ENCODE measurements around the gene UNK. TPM values are rescaled to one million over a fixed set of nuclear protein-coding genes. Genes with fewer than 3 reads are reported as not detected.
"Not testable (repeated sequence)": the region's sequence is repeated elsewhere in the genome, so short reads cannot be mapped to it uniquely, and the experiment has no call there.

The UNK gene
- total RNA-seq, 2 experiments from 2014 or later: 41.5 to 67.6 TPM

- peaks cover 24% of the 10 kb centered on the region for H4K20me1 ChIP-seq (ENCODE audit: insufficient read depth, low read length)
- ChIA-PET POLR2A (interaction anchor here (0.9 to 2.0 kb wide), 5 partner anchors 7 to 78 kb away, joined by 4 to 8 read pairs (median 4); partner anchors contain the start of genes GALK1, UNK and WBP2), CTCF (ENCODE audit: unreplicated experiment) (no interaction called here)
- H3K4me1 ChIP-seq (ENCODE audit: insufficient read depth, low read length, poor library complexity, severe bottlenecking): peaks cover 26% of the 10 kb centered on the region
- TF ChIP-seq EZH2phosphoT487 (IDR thresholded peaks at IDR 0.05; ENCODE audit: borderline replicate concordance, low read depth, low read length): no peak
- TF ChIP-seq, protein P1, sequence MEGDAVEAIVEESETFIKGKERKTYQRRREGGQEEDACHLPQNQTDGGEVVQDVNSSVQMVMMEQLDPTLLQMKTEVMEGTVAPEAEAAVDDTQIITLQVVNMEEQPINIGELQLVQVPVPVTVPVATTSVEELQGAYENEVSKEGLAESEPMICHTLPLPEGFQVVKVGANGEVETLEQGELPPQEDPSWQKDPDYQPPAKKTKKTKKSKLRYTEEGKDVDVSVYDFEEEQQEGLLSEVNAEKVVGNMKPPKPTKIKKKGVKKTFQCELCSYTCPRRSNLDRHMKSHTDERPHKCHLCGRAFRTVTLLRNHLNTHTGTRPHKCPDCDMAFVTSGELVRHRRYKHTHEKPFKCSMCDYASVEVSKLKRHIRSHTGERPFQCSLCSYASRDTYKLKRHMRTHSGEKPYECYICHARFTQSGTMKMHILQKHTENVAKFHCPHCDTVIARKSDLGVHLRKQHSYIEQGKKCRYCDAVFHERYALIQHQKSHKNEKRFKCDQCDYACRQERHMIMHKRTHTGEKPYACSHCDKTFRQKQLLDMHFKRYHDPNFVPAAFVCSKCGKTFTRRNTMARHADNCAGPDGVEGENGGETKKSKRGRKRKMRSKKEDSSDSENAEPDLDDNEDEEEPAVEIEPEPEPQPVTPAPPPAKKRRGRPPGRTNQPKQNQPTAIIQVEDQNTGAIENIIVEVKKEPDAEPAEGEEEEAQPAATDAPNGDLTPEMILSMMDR (conservative IDR thresholded peaks at IDR 0.05; ENCODE audit: low read length): no peak
- H2AFZ ChIP-seq (ENCODE audit: low read length): no peak overlapping the region
- BruUV-seq (replicated peaks): no TSS peak
- intact Hi-C loops (cut with micrococcal nuclease; ENCODE audit: unreplicated experiment): loop anchor here (5.0 kb wide), 1 partner anchor 490 kb away; the partner anchor contains the start of gene UBALD2
- H3K27ac ChIP-seq (ENCODE audit: low read depth, low read length, poor library complexity, severe bottlenecking): no peak overlapping the region
- DNase-seq (ENCODE audit: low spot score): no peak
- H3K9me2 ChIP-seq (ENCODE audit: insufficient read depth, low read length): no peaks in the 10 kb centered on the region
- H3K79me2 ChIP-seq (ENCODE audit: insufficient read depth, low read depth, low read length): peaks cover 33% of the 10 kb centered on the region
- peak overlapping the region; percentile 85 for H3K4me2 ChIP-seq (ENCODE audit: low read length)
- peak overlapping the region; percentile 83 for H3K4me3 ChIP-seq (ENCODE audit: low read depth, low read length, poor library complexity, severe bottlenecking)
- no peaks in the 10 kb centered on the region for H3K9me3 ChIP-seq (ENCODE audit: low read length)
- H3K36me3 ChIP-seq (ENCODE audit: insufficient read depth, low read length): peaks cover 46% of the 10 kb centered on the region
Measured at GRCh38 chr17:75777296-75777922, 7.2 kb upstream of the UNK start.

- POLR2A ChIA-PET: interaction anchor here (0.6 to 2.0 kb wide), 5 partner anchors 8 to 202 kb away, joined by 3 to 8 read pairs (median 4); partner anchors contain the start of gene GALK1
- H2AFZ ChIP-seq (ENCODE audit: low read length); H3K9me2 ChIP-seq (ENCODE audit: insufficient read depth, low read length); H3K9me3 ChIP-seq (ENCODE audit: low read length); DNase-seq (ENCODE audit: low spot score); CTCF ChIA-PET (ENCODE audit: unreplicated experiment): not testable (repeated sequence)
- peak overlapping the region; percentile 85 for H3K4me2 ChIP-seq (ENCODE audit: low read length)
- H3K4me3 ChIP-seq (ENCODE audit: low read depth, low read length, poor library complexity, severe bottlenecking): peak overlapping the region; percentile 83
- peaks cover 24% of the 10 kb centered on the region for H4K20me1 ChIP-seq (ENCODE audit: insufficient read depth, low read length)
- peaks cover 34% of the 10 kb centered on the region for H3K4me1 ChIP-seq (ENCODE audit: insufficient read depth, low read length, poor library complexity, severe bottlenecking)
- peak overlapping the region; percentile 84 for H3K27ac ChIP-seq (ENCODE audit: low read depth, low read length, poor library complexity, severe bottlenecking)
- intact Hi-C loops (cut with micrococcal nuclease; ENCODE audit: unreplicated experiment): loop anchor here (2.0 to 5.0 kb wide), 2 partner anchors 119 to 489 kb away; partner anchors contain the start of genes TRIM65 and UBALD2
- TSS peak; percentile 77 for BruUV-seq (replicated peaks)
- H3K36me3 ChIP-seq (ENCODE audit: insufficient read depth, low read length): peaks cover 46% of the 10 kb centered on the region
- peaks cover 33% of the 10 kb centered on the region for H3K79me2 ChIP-seq (ENCODE audit: insufficient read depth, low read depth, low read length)
Measured at GRCh38 chr17:75778066-75778860, 6.3 kb upstream of the UNK start.

DNA sequence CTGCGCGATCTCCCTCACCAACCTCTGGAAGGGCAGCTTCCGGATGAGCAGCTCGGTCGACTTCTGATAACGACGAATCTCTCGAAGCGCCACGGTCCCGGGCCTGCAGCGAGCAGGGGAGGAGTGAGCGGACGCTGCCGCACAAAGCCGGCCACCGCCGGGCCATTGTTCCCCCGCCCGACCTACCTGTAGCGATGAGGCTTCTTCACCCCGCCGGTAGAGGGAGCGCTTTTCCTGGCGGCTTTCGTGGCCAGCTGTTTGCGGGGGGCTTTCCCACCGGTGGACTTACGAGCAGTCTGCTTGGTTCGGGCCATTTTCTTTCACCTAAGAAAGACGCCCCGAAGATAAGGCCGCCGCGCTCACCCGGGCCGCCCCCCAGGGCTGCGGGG is 5.8 kb upstream of the UNK start:
- H3K4me1 ChIP-seq (ENCODE audit: insufficient read depth, low read length, poor library complexity, severe bottlenecking): peaks cover 40% of the 10 kb centered on the region

More for the DNA sequence above, 5.8 kb upstream of the UNK start:
- Histone ChIP-seq H3K27ac (ENCODE audit: low read depth, low read length, poor library complexity, severe bottlenecking) (peak overlapping the region; percentile 84), H4K20me1 (ENCODE audit: insufficient read depth, low read length) (peaks cover 24% of the 10 kb centered on the region), H3K36me3 (ENCODE audit: insufficient read depth, low read length) (peaks cover 46% of the 10 kb centered on the region), H2AFZ (ENCODE audit: low read length) (no peak overlapping the region), H3K4me3 (ENCODE audit: low read depth, low read length, poor library complexity, severe bottlenecking) (peak overlapping the region; percentile 83), H3K9me2 (ENCODE audit: insufficient read depth, low read length) (no peaks in the 10 kb centered on the region), H3K9me3 (ENCODE audit: low read length) (no peaks in the 10 kb centered on the region), H3K4me2 (ENCODE audit: low read length) (peak overlapping the region; percentile 85), H3K79me2 (ENCODE audit: insufficient read depth, low read depth, low read length) (peaks cover 33% of the 10 kb centered on the region)
- POLR2A ChIA-PET: interaction anchor here (0.6 to 2.0 kb wide), 3 partner anchors 10 to 79 kb away, joined by 3 to 8 read pairs (median 4); partner anchors contain the start of gene GALK1
- TF ChIP-seq, protein P1 (conservative IDR thresholded peaks at IDR 0.05; ENCODE audit: low read length): peak; percentile 90
- TF ChIP-seq EZH2phosphoT487 (IDR thresholded peaks at IDR 0.05; ENCODE audit: borderline replicate concordance, low read depth, low read length): no peak
- no TSS peak for BruUV-seq (replicated peaks)
- intact Hi-C loops (cut with micrococcal nuclease; ENCODE audit: unreplicated experiment): loop anchor here (1.0 to 5.0 kb wide), 3 partner anchors 14 to 488 kb away; partner anchors contain the start of genes GALK1, TRIM65 and UBALD2
- CTCF ChIA-PET (ENCODE audit: unreplicated experiment): no interaction called here
- DNase-seq (ENCODE audit: low spot score): peak; percentile 84

Data from OCI-LY7 (cell line).